ENCODE measurements around the gene DDR2.

The DDR2 gene

GRCh38 chr1:162691999-162692575, 59.8 kb downstream of the DDR2 start:
- no peak for ATAC-seq
- no peak for TF ChIP-seq TCF4 (CRISPR knock-in tag; IDR thresholded peaks at IDR 0.05; ENCODE audit: borderline replicate concordance)
- TF ChIP-seq ARNTL (CRISPR knock-in tag; IDR thresholded peaks at IDR 0.05; ENCODE audit: borderline replicate concordance, low read depth): no peak
- TF ChIP-seq SNAI2 (CRISPR knock-in tag; IDR thresholded peaks at IDR 0.05): no peak
- no peak for TF ChIP-seq PATZ1 (CRISPR knock-in tag; IDR thresholded peaks at IDR 0.05; ENCODE audit: borderline replicate concordance)
- TF ChIP-seq GLIS3 (CRISPR knock-in tag; IDR thresholded peaks at IDR 0.05): no peak
- TF ChIP-seq BACH2 (CRISPR knock-in tag; IDR thresholded peaks at IDR 0.05; ENCODE audit: borderline replicate concordance): no peak
- no peak for TF ChIP-seq RARB (CRISPR knock-in tag; IDR thresholded peaks at IDR 0.05)
- TF ChIP-seq ZFP3 (CRISPR knock-in tag; IDR thresholded peaks at IDR 0.05): no peak
- no peak for TF ChIP-seq ISL1 (CRISPR knock-in tag; IDR thresholded peaks at IDR 0.05)
- TF ChIP-seq ESRRG (CRISPR knock-in tag; IDR thresholded peaks at IDR 0.05): no peak
- no peak for TF ChIP-seq ZNF8 (CRISPR knock-in tag; IDR thresholded peaks at IDR 0.05)
- TF ChIP-seq POU6F1 (CRISPR knock-in tag; IDR thresholded peaks at IDR 0.05; ENCODE audit: borderline replicate concordance, low read depth): no peak
- no peak for TF ChIP-seq PPARA (CRISPR knock-in tag; IDR thresholded peaks at IDR 0.05; ENCODE audit: borderline replicate concordance)
- no peak for TF ChIP-seq CSRNP3 (CRISPR knock-in tag; IDR thresholded peaks at IDR 0.05)
- no peak for TF ChIP-seq TOX (CRISPR knock-in tag; IDR thresholded peaks at IDR 0.05; ENCODE audit: borderline replicate concordance)

- no peak for TF ChIP-seq CSDC2 (CRISPR knock-in tag; IDR thresholded peaks at IDR 0.05)
- TF ChIP-seq ZC3H10 (CRISPR knock-in tag; IDR thresholded peaks at IDR 0.05): no peak
- TF ChIP-seq POU6F1 (CRISPR knock-in tag; IDR thresholded peaks at IDR 0.05; ENCODE audit: borderline replicate concordance, low read depth): no peak
- TF ChIP-seq RARB (CRISPR knock-in tag; IDR thresholded peaks at IDR 0.05): no peak
- TF ChIP-seq TOX (CRISPR knock-in tag; IDR thresholded peaks at IDR 0.05; ENCODE audit: borderline replicate concordance): no peak
- ATAC-seq: no peak
These were observed 62.6 kb downstream of the DDR2 start for GRCh38 chr1:162694911-162695310.

- ATAC-seq: no peak
- TF ChIP-seq POU6F1 (CRISPR knock-in tag; IDR thresholded peaks at IDR 0.05; ENCODE audit: borderline replicate concordance, low read depth): no peak
- no peak for TF ChIP-seq GLIS3 (CRISPR knock-in tag; IDR thresholded peaks at IDR 0.05)
- TF ChIP-seq RARB (CRISPR knock-in tag; IDR thresholded peaks at IDR 0.05): no peak
- no peak for TF ChIP-seq TSHZ2 (CRISPR knock-in tag; IDR thresholded peaks at IDR 0.05)
- TF ChIP-seq ISL1 (CRISPR knock-in tag; IDR thresholded peaks at IDR 0.05): no peak
- TF ChIP-seq OSR1 (CRISPR knock-in tag; IDR thresholded peaks at IDR 0.05): no peak
- TF ChIP-seq BACH2 (CRISPR knock-in tag; IDR thresholded peaks at IDR 0.05; ENCODE audit: borderline replicate concordance): no peak
- no peak for TF ChIP-seq ZNF70 (CRISPR knock-in tag; IDR thresholded peaks at IDR 0.05)
- TF ChIP-seq ZFP30 (CRISPR knock-in tag; IDR thresholded peaks at IDR 0.05): no peak
- no peak for TF ChIP-seq CSDC2 (CRISPR knock-in tag; IDR thresholded peaks at IDR 0.05)
These were observed 63.4 kb downstream of the DDR2 start for GRCh38 chr1:162695687-162696086.

Measured in SK-N-SH treated with all-trans-retinoic acid at 6 μM for 48 hours (cell line).